Measurements from ENCODE around the gene ZNF92.
"Not testable (repeated sequence)": the region's sequence is repeated elsewhere in the genome, so short reads cannot be mapped to it uniquely, and the experiment has no call there.

DNA sequence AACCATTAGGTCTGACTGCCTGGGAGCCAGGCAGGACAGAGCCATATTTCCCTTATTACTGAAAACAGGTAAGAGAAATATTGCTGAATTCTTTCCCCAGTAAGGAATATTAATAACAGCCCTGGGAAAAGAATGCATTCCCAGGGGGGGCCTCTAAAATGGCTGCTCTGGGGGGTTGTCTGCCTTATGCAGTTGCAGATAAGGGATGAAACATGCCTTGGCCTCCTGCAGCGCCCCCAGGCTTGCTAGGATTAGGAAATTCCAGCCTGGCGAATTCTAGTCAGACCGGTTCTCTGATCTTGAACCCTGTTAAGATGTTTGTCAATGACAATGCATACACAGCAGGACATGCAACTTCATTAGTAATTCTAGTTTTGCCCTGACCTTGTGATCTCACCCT is 49.6 kb downstream of the ZNF92 start:
- TF ChIP-seq, protein P1, sequence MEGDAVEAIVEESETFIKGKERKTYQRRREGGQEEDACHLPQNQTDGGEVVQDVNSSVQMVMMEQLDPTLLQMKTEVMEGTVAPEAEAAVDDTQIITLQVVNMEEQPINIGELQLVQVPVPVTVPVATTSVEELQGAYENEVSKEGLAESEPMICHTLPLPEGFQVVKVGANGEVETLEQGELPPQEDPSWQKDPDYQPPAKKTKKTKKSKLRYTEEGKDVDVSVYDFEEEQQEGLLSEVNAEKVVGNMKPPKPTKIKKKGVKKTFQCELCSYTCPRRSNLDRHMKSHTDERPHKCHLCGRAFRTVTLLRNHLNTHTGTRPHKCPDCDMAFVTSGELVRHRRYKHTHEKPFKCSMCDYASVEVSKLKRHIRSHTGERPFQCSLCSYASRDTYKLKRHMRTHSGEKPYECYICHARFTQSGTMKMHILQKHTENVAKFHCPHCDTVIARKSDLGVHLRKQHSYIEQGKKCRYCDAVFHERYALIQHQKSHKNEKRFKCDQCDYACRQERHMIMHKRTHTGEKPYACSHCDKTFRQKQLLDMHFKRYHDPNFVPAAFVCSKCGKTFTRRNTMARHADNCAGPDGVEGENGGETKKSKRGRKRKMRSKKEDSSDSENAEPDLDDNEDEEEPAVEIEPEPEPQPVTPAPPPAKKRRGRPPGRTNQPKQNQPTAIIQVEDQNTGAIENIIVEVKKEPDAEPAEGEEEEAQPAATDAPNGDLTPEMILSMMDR (conservative IDR thresholded peaks at IDR 0.05; ENCODE audit: low read length), result not testable (repeated sequence)
- not testable (repeated sequence) for TF ChIP-seq EZH2phosphoT487 (IDR thresholded peaks at IDR 0.05; ENCODE audit: borderline replicate concordance, low read depth, low read length)

Data from OCI-LY7 (cell line).